Ishikawa (cell line): ENCODE results near the gene FAM149A.

Source experiments
- CEBPB ChIP-seq: IDR thresholded peaks from 2 replicates; pipeline ENCODE4 v1.6.1; 2012
- CREB1 ChIP-seq: IDR thresholded peaks from 2 replicates; pipeline ENCODE4 v1.6.1; 2012; ENCODE audit warnings: low read depth
- EGR1 ChIP-seq: IDR thresholded peaks from 2 replicates; pipeline ENCODE4 v1.6.1; 2012
- EP300 ChIP-seq: IDR thresholded peaks from 2 replicates; pipeline ENCODE4 v1.6.1; 2012; ENCODE audit warnings: borderline replicate concordance
- FOXM1 ChIP-seq: IDR thresholded peaks from 2 replicates; pipeline ENCODE4 v1.6.1; 2012; ENCODE audit warnings: low read depth, borderline replicate concordance
- NFIC ChIP-seq: IDR thresholded peaks from 2 replicates; pipeline ENCODE4 v1.6.1; 2012
- RAD21 ChIP-seq: IDR thresholded peaks from 2 replicates; pipeline ENCODE4 v1.6.1; 2012; ENCODE audit warnings: low read depth
- TAF1 ChIP-seq: IDR thresholded peaks from 2 replicates; pipeline ENCODE4 v1.6.1; 2012; ENCODE audit warnings: low read depth, mild to moderate bottlenecking
- TCF12 ChIP-seq: IDR thresholded peaks from 2 replicates; pipeline ENCODE4 v1.6.1; 2012; ENCODE audit warnings: low read depth
- TEAD4 ChIP-seq: IDR thresholded peaks from 2 replicates; pipeline ENCODE4 v1.6.1; 2012
- YY1 ChIP-seq: IDR thresholded peaks from 2 replicates; pipeline ENCODE4 v1.6.1; 2012; ENCODE audit warnings: low read depth
- ZBTB7A ChIP-seq: IDR thresholded peaks from 2 replicates; pipeline ENCODE4 v1.6.1; 2012; ENCODE audit warnings: low read depth
- TF ChIP-seq, protein P1 (sequence below): IDR thresholded peaks from 2 replicates; pipeline ENCODE4 v1.6.1; 2012
- TF ChIP-seq, protein P2 (sequence below): IDR thresholded peaks from 2 replicates; pipeline ENCODE4 v1.6.1; 2012; ENCODE audit warnings: low read depth, mild to moderate bottlenecking
- TF ChIP-seq, protein P3 (sequence below): IDR thresholded peaks from 2 replicates; pipeline ENCODE4 v1.6.1; 2012

The FAM149A gene

DNA sequence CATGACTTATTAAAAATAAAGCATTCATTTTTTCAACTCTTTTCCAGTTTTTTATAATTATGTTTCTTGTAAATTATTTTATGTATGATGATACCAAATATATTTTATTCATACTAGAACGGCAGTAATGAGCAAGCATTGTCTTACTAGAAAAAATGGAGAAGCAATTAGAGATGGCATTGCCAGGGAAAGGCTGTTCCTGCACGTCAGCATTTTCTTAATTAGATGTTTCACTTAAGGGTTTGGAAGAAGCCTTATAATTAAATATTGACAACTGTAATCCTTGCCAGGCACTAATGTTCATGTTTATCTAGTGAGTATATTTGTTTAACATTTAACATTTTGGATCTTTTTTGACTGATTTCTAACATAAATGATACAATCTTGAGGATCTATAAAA lies 16.6 kb downstream of the FAM149A start:
- TF ChIP-seq TCF12 (no peak), NFIC (no peak), YY1 (no peak), ZBTB7A (no peak), RAD21 (no peak), TAF1 (no peak), EP300 (no peak), CREB1 (no peak), TEAD4 (no peak), EGR1 (no peak), CEBPB (no peak), FOXM1 (no peak)
- TF ChIP-seq, protein P1, sequence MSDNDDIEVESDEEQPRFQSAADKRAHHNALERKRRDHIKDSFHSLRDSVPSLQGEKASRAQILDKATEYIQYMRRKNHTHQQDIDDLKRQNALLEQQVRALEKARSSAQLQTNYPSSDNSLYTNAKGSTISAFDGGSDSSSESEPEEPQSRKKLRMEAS = no peak
- TF ChIP-seq, protein P2, sequence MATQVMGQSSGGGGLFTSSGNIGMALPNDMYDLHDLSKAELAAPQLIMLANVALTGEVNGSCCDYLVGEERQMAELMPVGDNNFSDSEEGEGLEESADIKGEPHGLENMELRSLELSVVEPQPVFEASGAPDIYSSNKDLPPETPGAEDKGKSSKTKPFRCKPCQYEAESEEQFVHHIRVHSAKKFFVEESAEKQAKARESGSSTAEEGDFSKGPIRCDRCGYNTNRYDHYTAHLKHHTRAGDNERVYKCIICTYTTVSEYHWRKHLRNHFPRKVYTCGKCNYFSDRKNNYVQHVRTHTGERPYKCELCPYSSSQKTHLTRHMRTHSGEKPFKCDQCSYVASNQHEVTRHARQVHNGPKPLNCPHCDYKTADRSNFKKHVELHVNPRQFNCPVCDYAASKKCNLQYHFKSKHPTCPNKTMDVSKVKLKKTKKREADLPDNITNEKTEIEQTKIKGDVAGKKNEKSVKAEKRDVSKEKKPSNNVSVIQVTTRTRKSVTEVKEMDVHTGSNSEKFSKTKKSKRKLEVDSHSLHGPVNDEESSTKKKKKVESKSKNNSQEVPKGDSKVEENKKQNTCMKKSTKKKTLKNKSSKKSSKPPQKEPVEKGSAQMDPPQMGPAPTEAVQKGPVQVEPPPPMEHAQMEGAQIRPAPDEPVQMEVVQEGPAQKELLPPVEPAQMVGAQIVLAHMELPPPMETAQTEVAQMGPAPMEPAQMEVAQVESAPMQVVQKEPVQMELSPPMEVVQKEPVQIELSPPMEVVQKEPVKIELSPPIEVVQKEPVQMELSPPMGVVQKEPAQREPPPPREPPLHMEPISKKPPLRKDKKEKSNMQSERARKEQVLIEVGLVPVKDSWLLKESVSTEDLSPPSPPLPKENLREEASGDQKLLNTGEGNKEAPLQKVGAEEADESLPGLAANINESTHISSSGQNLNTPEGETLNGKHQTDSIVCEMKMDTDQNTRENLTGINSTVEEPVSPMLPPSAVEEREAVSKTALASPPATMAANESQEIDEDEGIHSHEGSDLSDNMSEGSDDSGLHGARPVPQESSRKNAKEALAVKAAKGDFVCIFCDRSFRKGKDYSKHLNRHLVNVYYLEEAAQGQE = no peak
- TF ChIP-seq, protein P3, sequence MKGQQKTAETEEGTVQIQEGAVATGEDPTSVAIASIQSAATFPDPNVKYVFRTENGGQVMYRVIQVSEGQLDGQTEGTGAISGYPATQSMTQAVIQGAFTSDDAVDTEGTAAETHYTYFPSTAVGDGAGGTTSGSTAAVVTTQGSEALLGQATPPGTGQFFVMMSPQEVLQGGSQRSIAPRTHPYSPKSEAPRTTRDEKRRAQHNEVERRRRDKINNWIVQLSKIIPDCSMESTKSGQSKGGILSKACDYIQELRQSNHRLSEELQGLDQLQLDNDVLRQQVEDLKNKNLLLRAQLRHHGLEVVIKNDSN = no peak

DNA sequence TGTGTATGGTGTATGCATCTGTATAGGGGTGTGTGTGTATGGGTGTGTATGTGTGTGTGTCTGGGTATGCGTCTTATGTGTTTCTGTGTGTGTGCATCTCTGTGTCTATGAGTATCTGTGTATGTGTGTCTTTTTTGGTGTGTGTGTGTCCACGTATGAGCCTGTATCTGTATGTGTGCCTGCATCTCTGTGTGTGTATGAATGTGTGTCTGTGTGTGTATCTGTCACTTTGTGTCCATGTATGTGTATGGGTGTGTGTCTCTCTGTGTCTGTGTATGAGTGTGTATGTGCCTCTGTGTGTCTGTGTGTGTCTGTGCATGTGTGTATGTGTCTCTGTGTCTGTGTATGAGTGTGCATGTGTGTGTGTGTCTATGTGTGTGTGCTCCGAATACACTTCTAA lies 24.3 kb downstream of the FAM149A start:
- TF ChIP-seq YY1 (no peak), RAD21 (no peak), EP300 (no peak), FOXM1 (no peak), CEBPB (no peak), TEAD4 (no peak), EGR1 (no peak), NFIC (no peak)
- TF ChIP-seq, protein P2 = no peak

DNA sequence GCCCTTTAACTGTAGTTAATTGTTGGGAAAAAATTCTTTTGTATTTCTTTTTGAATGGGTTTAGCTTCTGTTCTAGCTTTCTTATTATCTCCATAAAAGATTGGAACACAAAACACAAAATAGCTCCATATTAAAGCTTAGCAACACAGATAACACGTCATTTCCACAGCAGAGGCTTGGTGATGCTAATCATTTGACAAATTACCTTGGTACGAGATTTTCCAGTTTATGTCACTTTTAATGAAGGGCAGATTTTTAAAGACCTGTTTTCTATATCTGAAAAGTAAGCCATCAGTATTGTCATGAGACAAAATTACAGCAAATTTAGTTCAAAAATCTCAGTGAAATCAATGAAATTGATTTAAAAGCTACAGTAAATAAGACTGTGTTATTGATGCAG lies 27.4 kb downstream of the FAM149A start:
- TF ChIP-seq, protein P2 = no peak
- TF ChIP-seq NFIC (no peak), FOXM1 (no peak), TEAD4 (no peak)

DNA sequence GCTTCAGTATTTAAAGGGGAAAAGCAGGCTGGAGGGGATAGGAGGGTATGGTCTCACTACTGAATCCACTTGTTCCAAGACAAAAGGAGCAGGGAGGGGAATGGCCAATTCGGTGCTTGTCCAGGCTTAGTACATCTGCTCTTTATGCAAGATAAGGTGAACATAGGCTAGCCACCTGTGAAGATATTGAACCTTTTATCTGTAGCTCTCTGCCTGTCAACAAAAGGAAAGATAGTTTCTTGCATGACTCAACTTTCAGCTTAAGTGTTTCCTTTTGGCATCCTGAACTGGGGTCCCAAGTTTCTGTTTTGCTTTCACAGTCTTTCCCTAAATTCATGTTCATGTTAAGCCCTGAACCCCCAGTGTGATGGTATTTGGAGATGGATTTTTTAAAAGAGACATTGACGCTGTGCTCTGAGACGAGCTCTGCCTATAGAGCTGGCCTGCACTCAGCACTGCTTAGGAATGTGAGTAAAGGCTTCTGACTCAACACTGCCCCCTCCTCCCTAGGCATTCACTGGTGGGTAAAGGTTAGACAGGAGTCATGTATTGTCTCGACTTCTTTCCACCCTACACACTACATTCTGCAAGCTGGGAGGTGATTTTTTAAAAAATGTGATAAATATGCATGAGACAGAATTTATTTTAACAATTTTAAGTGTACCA lies 28.2 kb downstream of the FAM149A start:
- TF ChIP-seq, protein P3 = no peak
- TF ChIP-seq NFIC = no peak
- no peak for TF ChIP-seq CREB1
- TF ChIP-seq RAD21 = peak; percentile 6; the same call in 1 of the 2 replicates
- 0 out of 2 replicates have a peak, but pooled peaks have one; percentile 5 for TF ChIP-seq TEAD4
- TF ChIP-seq EGR1 = no peak
- TF ChIP-seq, protein P1 = no peak

DNA sequence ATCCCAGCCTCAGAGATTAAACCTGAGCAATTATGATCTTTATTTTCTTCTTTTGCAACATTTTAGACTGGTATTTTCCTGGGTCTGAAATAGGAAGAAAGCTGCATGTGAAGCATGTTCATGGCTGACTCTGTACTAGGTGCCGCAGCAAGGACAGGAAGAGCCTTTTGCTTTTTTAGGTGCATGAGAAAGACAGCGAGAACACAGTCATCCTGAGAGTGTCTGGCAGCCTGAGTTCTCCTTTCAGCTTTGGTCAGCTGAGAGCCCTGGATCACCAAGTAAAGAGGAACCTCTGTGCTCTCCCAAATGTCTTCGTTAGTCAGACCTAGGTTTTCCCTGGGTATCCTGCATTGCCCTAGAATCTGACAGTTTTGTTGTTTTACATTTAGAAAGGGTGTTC lies 29.8 kb downstream of the FAM149A start:
- TF ChIP-seq CEBPB (no peak), ZBTB7A (no peak), CREB1 (no peak), NFIC (no peak), EGR1 (no peak), TEAD4 (no peak), YY1 (no peak), RAD21 (no peak), TAF1 (no peak), FOXM1 (no peak), TCF12 (no peak)
- TF ChIP-seq, protein P3 = no peak
- TF ChIP-seq, protein P2 = no peak
